Measurements from ENCODE around the gene KIAA1328. TPM values are rescaled to one million over a fixed set of nuclear protein-coding genes. Genes with fewer than 3 reads are reported as not detected.

The KIAA1328 gene
- total and polyA plus RNA-seq, 9 of the 15 experiments (the other 6 are each of a cell fraction or from before 2014, with no cell fraction given) = 4.0 to 8.6 (median 7.4) TPM

DNA sequence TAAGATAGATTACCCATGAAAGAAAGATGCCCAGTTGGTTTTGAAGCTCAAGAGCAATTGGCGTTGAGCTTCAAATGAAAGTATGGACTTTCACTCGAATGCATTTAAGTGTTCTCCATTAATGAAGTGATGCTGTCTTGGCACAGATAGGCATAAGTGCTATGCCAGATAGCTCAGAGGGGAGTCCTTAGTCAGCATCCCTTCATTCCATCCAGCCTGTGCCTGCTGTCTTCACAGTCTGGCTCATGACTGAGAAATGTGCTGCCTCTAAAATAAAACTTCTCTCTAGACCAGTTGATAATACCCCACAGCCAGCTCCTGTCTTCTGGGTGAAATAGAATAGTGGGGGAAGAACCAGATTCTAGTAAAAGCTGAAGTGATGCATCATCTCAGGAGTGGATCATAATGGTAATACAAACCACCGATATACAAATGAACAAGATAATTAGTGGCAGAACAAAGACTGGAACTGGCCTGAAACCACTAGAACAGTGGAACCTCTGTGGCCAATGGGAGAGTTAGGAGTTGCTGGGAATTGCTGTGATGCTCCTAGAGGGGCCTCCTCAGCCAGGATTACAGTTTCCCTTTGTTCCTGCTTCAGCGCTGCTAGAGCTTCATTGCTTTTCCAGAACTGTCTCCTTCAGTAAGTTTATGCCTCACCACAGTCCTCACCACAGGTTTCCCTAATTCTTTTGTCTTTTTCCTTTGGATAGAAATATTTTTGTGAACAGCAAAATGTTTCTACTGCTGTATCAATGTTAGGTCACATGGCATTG, 359.3 kb downstream of the KIAA1328 start (continued):
- TF ChIP-seq, protein P1, sequence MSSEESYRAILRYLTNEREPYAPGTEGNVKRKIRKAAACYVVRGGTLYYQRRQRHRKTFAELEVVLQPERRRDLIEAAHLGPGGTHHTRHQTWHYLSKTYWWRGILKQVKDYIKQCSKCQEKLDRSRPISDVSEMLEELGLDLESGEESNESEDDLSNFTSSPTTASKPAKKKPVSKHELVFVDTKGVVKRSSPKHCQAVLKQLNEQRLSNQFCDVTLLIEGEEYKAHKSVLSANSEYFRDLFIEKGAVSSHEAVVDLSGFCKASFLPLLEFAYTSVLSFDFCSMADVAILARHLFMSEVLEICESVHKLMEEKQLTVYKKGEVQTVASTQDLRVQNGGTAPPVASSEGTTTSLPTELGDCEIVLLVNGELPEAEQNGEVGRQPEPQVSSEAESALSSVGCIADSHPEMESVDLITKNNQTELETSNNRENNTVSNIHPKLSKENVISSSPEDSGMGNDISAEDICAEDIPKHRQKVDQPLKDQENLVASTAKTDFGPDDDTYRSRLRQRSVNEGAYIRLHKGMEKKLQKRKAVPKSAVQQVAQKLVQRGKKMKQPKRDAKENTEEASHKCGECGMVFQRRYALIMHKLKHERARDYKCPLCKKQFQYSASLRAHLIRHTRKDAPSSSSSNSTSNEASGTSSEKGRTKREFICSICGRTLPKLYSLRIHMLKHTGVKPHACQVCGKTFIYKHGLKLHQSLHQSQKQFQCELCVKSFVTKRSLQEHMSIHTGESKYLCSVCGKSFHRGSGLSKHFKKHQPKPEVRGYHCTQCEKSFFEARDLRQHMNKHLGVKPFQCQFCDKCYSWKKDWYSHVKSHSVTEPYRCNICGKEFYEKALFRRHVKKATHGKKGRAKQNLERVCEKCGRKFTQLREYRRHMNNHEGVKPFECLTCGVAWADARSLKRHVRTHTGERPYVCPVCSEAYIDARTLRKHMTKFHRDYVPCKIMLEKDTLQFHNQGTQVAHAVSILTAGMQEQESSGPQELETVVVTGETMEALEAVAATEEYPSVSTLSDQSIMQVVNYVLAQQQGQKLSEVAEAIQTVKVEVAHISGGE (CRISPR knock-in tag; IDR thresholded peaks at IDR 0.05) = no peak
- TF ChIP-seq SREBF2 (CRISPR knock-in tag; IDR thresholded peaks at IDR 0.05) = no peak
- no peak for TF ChIP-seq E2F3 (CRISPR knock-in tag; IDR thresholded peaks at IDR 0.05)
- TF ChIP-seq NEUROD1 (IDR thresholded peaks at IDR 0.05; ENCODE audit: borderline replicate concordance, low read depth, low read length, partially characterized antibody) = no peak
- TF ChIP-seq, protein P2, sequence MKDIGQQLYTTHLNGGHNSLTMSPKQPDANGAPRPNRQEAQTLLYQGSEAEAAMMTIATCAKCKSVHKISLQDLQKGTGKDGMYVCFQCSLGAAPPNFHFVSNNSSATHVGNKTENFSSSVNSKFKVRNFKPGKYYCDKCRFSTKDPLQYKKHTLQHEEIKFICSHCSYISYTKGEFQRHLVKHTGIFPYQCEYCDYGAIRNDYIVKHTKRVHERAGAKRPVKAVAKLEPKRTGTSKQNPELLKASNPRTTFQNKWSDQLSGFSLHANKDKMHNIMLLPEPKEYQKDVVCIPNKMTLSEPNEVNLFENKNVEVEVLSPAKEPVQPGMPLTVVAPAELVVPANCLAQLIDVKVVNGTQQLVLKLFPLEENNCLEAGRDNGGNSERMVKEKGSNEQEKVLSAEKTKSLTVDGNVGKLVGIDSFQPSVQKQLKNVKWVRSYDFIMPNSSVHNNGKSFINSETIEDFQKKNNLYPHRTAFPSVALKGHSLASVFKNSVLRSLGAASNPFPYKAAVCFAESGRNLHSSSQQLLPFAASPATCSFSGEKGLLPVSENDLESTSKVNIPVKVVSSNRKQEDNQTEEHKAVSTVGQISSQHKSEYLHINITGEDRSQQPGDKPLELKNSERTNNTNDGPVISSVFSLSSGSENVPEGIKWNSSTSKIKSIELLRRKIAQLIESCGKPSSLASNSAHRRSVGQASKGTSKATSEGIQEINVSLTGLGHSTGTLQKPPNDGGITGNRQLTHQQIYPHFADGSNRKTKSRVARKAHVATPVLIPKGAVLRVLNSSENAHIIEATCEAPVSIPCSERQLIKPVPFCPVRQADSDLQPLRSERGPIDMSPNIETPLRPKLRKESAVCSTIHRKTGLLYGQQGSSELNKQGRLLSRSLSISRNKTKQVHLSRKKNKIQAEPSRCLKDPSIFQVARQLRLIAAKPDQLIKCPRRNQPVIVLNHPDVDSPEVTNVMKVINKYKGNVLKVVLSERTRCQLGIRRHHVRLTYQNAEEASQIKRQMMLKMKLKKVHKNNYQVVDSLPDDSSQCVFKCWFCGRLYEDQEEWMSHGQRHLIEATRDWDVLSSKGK (CRISPR knock-in tag; IDR thresholded peaks at IDR 0.05) = no peak

All from K562 (cell line).